NCI-H2081 treated with DMSO at 0.1 percent for 48 hours (cell line): ENCODE measurements around the gene ELK1.

Experiments
- DNase-seq: peaks from one replicate; lab custom pipeline; 2025; lab: John Stamatoyannopoulos, UW

Gene ELK1

DNA sequence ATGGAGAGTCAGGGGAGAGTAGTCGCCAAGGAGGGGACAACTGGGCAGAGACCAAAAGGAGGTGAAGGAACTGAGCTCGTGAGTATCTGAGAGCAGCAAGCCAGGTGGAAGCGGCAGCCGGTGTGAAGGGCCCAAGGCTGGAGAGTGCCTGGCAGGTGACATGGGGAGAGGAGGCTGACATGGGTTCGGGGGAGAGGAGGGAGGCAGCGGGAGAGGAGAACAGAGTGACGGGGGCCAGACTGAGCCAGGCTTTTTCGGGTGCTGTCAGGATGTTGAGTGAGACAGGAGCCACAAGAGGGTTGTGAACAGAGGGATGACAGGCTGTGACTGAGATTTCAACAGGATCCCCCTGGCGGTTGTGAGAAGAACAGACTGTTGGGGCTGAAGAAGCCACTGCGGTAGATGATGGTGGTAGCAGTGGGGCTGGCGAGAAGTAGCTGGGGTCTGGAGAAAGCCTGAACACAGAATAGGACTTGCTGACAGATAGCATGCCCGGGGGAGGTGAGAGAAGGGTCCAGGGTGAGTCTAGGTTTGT lies 5.7 kb downstream of the ELK1 start:
- DNase-seq: no peak

DNA sequence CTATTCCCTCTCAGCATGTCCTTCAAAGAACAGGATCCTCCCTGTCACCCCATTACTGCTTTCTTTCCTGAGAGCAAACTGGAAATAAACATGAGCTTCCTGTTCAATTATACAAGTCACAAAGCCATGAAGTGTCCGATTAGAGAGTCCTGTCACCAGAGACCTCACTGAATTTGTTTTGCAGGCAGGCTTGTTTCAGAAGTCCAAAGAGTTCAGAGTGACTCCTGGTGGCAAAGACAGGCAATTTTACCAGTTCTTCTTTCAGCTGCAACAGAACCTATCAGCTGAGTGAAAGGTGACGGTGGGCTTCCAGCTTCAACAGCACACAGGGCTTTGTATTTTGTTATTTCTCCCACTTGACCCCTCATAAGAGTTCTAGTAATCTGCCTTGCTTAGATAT lies 6.4 kb downstream of the ELK1 start:
- DNase-seq: no peak

DNA sequence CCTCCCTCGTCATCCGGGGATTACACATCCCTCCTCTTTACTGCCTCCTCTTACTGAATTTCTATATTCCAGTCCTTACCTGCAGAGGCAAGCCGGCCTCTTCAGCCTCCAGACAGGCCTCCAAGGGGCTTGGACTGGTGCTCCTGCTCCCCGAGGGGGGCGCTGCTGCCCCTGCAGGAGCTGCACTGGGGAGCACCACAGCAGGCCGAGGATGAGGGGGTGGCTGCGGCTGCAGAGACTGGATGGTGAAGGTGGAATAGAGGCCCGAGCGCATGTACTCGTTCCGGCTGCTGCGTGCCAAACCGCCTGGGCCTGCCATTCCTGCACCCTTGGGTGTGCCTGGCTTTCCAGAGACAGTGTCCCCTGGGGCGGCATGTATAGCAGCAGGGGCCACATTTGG lies 11.5 kb downstream of the ELK1 start:
- DNase-seq: no peak

DNA sequence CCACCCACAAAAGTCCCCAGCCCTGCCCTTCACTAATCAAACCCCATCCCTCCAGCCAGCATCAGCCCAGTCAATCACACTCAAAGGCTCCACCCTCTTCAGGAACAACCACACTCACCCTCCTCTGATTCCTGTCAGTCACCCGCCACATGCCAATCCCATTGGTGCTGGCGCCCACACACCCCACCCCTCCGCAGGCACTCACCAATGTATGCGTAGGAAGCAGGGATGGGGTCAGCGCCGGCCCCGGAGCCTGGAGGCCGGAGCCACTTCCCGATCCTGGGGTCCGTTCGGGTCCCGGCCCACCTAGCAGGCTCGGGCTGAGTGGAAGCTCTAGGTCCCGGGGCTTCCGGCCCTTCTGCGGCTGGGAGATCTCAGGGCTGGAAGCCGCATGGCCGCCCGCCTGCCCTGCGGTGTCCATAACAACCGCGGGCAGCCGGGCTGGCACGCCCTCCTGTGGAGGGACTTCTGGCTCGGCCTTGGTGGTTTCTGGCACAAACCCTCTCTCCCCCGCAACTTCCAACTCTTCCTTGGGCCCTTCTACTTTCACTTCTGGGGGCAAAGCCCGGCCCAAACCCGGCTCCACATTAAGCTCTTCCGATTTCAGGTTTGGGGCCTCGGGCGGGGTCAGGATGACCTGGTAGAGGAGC lies 12.7 kb downstream of the ELK1 start:
- no peak for DNase-seq

DNA sequence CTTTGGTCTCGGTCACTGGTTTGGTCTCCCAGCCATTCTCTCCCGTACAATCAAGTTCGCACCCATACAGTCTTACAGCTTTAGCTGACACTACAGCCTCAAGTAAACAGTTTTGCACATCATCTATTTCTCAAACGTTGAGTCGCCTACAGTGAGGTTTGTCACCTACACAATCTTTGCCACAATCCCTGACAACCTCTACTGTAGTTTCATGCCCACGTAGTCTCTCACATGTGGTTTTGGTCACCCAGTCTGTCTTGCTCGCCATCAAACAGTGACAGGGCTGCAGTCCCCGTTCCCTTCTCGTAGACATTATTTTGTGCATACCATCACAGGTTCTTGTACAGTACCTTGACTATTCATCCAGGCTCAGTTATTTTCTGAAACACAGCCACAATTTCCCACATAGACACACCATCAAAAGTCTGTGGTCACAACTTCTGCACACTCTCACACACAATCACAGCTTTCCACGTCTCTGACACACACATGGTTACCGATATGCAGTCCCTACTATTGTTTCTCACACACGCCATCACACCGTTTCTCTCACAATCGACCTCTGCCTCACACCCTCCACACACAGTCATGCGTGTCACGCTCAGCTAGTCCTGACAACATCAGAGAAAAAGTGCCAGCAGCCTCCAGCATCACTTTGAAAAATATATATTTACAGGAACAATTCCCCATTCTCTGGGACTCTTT lies 15.3 kb downstream of the ELK1 start:
- no peak for DNase-seq

GRCh38 chrX:47633689-47634590 lies 16.4 kb downstream of the ELK1 start:
- no peak for DNase-seq

GRCh38 chrX:47632666-47633065 lies 17.7 kb downstream of the ELK1 start:
- DNase-seq: no peak

DNA sequence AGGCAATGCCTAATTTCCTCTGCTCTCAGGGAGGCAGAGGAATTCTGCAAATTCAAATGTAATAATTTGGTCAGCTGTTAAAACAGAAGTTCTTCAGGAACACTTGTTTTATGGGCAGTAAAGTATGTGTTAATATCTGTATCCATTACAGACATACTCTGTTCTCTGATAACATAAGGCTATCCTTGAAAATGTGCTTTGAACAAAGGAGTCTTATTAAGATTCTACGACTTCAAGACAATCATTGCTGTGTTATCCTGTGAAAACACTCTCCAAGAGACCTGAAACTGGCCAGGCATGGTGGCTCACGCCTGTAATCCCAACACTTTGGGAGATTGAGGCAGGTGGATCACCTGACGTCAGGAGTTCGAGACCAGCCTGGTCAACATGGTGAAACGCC lies 18.7 kb downstream of the ELK1 start:
- DNase-seq: no peak

DNA sequence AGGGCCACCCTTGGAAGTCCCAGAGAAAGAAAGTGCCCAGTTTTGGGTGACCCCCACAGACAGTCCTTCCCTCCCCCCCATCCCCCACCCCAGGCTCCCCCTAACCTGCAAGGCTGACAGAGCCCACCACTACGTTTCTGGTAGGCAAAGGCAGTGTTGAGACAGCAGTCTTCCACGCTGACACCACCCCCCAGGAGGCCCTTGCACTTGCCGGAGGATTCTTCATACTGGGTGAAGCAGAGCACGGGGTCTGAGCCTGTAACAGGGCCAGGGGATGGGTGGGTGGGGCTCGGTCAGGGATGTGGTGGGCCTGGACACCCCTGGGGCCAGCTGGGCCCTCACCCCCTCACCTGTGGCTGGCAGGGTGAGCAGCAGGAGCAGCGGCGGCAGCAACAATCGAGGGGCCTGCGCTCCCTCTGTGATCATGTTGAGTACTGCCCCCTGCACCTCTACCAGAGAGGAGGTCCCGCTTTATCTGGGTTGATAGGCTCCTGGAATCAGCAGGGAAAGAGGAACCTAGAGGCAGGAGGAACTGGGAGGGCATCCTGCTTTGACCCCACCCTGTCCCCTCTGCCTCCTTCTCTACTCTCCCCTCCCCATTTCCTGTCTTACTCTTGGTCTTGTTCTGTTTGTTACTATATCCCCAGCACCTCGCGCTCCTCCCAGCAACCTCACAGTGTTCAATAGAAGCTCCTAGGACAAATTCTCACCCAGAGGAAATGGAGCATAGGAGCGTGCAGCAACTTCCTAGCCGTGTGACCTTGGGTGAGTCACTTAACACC lies 20.8 kb downstream of the ELK1 start, which contains the start of gene CFP:
Gene CFP (minus strand): TSS at position 512 of the 782 bp plus-strand sequence. CDS start 86 bp downstream, at position 426.
- no peak for DNase-seq

DNA sequence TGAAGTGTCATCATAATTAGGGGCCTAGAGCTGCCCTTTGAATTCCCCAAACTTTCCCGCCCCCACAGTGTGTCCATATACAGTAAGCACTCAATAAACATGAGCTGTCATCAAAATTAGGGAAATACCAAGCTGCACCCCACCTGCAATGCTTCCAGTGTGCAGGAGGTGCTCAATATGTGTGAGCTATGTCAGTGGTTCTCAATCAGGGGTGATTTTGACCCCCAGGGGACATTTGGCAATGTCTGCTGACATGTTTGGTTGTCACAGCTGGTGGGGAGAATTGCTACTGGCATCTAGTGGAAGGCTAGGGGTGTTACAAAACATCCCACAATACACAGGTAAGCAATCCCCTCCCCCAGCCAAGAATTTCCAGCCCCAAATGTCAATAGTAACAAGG lies 21.4 kb downstream of the ELK1 start:
- DNase-seq: no peak

- DNase-seq: no peak
Measured at GRCh38 chrX:47625365-47625764, 25.0 kb downstream of the ELK1 start.

GRCh38 chrX:47623540-47624027 lies 26.8 kb downstream of the ELK1 start:
- peak; percentile 61 for DNase-seq

DNA sequence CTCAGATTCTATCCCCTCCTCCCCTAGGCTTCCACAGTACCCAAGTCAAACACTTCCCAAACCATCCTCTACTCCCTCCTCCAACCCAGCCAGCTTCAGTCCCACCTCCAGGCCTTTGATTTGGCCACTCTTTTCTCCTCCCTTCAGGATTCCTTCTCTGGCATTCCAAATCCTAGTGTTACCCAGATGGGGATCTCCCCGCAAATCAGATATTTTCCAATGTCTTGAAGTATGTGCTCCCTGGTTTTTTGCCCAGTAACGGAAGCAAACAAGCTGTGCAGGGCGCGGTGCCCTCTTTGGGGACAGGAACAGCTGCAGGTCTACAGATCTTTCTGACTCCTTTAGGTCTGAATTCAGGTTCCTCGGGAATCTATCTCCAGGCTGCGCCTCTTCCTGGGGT lies 28.5 kb downstream of the ELK1 start:
- DNase-seq: no peak

DNA sequence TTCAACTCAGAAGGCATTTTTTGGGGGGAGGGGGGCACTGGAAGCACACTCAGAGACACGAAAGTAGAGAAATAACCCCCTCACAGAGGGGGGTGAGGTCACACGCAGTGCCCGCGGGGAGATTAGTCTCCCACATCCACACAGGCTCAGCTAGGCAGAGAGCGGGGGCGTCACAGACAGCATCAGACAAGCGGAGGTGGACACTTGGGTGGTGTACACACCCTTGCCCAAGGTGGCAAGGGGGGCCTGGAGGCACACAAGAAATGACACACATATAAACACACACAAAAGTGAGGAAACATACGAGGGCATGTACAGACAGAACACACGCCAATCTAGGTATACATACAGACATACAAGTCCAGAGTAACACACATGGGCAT lies 30.1 kb downstream of the ELK1 start:
- no peak for DNase-seq

GRCh38 chrX:47619486-47620302 lies 30.7 kb downstream of the ELK1 start, which contains the start of gene SYN1:
SYN1 (minus strand) TSS chrX:47619857; CDS start chrX:47619728, 129 bp downstream.
- peak; percentile 30 for DNase-seq

DNA sequence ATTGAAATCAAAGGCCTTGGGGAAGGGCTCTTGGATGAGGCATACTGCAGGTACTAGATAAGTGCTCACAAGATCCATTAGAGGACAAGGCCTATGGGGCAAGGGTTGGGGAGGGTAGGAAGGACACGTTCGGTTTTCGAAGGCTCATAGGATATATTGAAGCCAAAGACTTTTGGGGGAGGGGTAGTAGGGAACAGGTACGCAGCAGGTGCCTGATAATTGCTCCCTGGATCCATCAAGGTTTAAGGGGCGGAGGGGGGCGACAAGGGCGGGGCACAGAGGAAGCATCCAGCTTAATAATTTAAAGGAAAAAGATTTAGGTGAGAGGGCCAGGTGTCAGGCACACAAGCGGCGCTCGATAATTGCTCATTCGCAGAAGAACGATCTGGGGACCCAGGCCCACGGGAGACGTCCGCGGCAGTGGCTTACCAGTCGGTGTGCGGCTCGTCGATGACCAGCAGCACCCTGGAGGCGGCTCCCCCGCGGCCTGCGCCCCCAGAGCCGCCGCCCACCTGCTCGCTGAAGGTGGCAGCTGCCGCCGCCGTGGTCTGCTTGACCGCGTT lies 31.4 kb downstream of the ELK1 start:
- DNase-seq: no peak

- no peak for DNase-seq
Measured at GRCh38 chrX:47614618-47615017, 35.7 kb downstream of the ELK1 start.

DNA sequence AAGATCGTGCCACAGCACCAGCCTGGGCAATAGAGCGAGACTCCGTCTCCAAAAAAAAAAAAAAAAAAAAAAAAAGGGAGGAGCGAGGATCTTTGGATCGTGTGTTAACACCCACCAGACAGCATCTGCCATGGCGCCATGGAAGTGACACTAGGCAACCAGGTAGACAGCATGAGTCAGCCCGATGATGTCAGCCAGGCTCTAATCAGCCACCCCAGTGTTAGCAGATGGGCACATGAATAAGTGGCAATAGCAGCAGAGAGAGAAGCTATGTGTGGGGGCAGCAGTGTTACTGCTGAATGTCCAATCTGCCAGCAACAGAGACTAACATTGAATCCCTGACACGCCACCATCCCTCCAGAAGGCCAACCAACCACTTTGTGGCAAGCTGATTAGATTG lies 37.3 kb downstream of the ELK1 start:
- no peak for DNase-seq

DNA sequence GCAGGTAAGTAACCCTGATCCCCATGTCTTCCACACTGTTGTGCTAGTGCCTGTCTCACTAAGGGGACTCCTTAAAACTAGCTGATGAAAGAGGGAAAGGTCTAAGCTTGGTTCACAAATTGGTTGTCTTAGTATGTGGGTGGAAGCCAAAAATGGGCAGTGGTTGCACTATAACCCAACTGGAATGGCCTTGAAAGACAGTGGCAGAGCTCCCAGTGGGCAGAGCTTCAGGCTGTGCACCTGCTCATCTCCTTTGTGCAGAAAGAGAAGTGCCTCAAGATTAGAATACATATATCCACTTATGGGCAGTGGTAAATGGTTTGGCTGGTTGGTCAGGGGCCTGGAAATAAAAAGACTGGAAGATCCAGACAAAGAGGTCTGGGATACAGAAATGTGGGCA lies 37.9 kb downstream of the ELK1 start:
- no peak for DNase-seq

DNA sequence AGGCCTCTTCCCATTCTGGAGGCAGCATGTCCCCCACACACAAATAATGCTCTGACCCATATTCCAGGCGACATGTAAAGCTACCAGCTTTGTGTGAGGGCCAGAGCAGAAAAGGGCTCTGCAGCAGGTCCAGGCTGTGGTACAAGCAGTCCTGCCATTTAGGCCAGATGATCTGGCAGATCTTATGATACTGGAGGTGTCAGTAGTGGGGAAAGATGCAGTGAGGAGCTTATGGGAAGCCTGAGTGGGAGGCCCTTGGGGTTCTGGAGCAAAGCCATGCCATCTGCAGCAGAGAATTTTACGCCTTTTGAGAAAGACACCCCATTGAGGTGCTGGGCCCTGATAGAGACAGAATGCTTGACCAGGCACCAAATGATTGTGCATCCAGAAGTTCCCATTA lies 38.4 kb downstream of the ELK1 start:
- no peak for DNase-seq
